Measurements from ENCODE around the gene ULK1.
A peak's percentile ranks its signal among the peaks of the same experiment; 100 is the strongest.
"Not testable (repeated sequence)": the region's sequence is repeated elsewhere in the genome, so short reads cannot be mapped to it uniquely, and the experiment has no call there.

The ULK1 gene

DNA sequence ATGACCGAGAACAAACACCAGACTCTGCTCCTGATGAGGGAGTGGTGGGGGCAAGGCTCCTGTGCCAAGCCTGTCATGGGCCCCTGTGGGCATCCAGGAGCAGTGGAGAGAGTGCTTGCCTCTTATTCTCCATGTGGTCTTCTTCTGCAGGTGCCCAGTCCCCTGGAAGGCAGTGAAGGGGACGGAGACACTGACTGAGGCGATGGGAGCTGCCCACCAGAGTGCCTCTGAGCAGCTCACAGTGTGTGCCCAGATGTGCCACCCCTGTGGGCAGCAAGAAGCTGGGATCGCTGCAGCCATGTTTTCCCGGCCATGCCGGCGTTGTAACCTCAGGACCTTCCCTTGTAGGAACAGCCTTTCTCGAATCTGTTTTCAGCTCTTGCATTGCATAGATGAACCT is 49.0 kb downstream of the ULK1 start:
- DNase-seq (ENCODE audit: low read depth): no peak

- no peak for DNase-seq (ENCODE audit: low read depth)
These were observed 49.5 kb downstream of the ULK1 start for GRCh38 chr12:131943876-131944275.

DNA sequence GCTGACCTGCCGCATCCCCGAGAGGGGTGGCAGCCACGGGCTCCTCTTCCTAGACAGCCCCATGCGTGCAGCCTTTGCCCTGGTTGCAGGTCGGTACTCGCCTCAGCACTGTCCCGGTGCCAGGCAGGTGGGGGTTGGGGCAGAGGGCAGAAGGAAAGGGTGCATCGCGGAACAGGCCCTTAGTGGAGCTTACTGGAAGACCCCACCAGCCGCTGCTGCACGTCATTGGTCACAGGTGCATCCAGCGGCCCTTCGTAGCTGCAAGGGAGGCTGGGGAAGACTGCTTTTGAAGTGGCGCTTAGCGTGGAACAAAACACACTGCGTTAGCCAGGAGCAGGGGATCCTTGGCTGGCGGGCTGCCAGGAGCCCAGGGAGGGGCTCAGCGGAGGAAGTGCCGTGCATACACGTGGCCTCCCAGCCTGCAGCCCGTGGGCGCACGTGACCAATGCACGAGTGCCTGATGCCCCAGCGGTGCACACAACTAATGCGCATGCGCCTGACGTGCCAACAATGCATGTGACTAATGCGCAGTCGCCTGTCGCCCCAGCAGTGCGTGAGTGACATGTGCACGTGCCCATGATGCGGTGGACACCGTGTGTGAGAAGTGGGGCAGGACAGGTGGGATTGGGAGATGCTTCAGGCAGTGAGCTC is 50.3 kb downstream of the ULK1 start:
- no peak for DNase-seq (ENCODE audit: low read depth)

GRCh38 chr12:131946757-131947156 is 52.3 kb downstream of the ULK1 start:
- DNase-seq (ENCODE audit: low read depth): no peak

- no peak for DNase-seq (ENCODE audit: low read depth)
These were observed 53.1 kb downstream of the ULK1 start for GRCh38 chr12:131947482-131948027.

- no peak for DNase-seq (ENCODE audit: low read depth)
These were observed 53.8 kb downstream of the ULK1 start for GRCh38 chr12:131948166-131948712.

- DNase-seq (ENCODE audit: low read depth): not testable (repeated sequence)
These were observed 54.5 kb downstream of the ULK1 start for GRCh38 chr12:131948713-131949430.

DNA sequence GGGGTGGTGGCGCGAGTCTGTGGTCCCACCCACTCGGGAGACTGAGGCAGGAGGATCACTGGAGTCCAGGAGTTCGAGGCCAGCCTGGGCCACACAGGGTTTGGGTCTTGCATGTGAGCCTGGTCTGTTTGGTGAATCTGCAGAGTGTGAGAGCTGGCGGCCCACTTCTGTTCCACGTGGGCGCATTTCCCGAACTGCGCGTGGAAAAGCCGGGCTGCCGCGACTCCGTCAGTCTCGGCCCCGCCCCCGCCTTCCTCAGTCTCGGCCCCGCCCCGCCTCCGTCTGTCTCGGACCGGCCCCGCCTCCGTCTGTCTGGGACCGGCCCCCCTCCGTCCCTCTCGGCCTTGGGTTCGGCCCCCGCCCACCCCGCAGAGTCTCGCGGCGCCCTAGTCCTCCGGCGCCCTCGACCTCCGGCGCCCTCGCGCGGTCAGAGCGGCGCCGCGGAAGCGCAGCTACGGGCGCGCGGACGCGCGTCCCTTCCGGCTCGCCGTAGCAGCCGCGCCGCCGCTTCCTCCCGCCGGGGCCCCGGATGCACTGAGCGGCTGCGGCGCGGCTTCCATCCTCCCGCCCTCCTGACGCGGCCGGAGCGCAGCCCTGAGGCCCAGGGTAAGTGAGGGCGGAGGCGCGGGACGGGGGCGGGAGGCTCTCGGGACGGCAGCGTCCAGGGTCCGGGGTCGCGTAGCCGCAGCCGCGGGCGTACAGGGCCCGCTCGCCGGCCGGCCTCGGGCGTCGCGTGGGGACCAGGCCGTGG is 55.2 kb downstream of the ULK1 start, which contains the start of gene EP400:
TSS of gene EP400 (plus strand) at position 512 of the 751 bp plus-strand sequence. CDS start 10,678 bp downstream, outside the sequence.
- peak; percentile 91 for DNase-seq (ENCODE audit: low read depth)

DNA sequence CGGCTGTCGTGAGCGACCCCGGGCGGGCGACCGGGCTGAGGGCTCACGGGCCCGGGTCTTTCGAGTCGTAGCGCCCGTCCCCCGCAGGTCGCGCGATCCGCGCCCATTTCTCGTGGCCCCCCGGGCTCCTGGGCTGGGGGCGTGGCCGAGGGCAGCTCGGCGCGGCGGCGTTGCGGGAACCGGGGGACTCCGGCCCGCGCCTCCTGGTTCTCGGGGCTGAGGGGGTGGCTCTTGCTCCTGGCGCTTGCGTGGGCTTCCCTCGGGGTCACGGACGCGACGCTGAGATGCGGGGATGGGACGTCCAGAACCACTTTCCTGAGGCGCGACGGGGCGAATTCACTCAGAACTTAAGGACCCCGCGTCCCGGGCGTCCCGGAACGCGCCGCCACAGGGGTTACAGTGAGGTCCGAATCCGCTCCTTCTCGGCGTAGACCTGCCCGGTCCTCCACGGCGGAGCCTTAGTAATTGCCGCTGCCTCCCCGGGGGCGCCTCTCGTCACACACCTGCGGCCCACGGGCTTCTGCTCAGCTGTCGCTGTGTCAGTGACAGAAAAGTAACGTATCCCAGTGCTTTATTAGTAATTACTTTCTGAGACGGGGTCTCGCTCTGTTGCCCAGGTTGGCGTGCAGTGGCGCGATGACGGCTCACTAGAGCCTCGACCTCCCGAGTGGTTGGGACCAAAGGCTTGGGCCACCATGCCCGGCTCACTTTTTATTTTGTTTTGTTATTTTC is 55.9 kb downstream of the ULK1 start:
- DNase-seq (ENCODE audit: low read depth): peak; percentile 14

DNA sequence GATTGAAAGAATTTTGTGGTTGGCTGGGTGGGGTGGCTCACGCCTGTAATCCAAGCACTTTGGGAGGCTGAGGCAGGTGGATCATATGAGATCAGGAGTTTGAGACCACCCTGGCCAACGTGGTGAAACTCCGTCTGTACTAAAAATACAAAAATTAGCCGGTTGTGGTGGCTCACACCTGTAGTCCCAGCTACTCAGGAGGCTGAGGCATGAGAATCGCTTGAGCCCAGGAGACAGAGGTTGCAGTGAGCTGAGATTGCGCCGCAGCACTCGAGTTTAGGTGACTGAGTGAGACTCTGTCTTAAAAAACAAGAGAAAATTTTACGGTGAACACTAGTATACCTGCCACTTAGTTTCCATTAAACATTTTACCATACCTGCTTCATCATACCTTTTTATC is 59.4 kb downstream of the ULK1 start:
- not testable (repeated sequence) for DNase-seq (ENCODE audit: low read depth)

DNA sequence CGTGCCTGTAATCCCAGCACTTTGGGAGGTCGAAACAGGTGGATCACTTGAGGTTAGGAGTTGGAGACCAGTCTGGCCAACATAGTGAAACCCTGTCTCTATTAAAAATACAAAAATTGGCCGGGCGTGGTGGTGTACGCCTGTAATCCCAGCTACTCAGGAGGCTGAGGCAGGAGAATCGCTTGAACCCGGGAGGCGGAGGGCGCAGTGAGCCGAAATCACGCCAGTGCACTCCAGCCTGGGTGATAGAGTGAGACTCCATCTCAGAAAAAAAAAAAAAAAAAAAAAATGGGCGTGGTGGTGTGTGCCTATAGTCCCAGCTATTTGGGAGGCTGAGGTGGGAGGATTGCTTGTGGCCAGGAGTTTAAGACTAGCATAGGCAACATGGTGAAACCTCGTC is 60.0 kb downstream of the ULK1 start:
- not testable (repeated sequence) for DNase-seq (ENCODE audit: low read depth)

DNA sequence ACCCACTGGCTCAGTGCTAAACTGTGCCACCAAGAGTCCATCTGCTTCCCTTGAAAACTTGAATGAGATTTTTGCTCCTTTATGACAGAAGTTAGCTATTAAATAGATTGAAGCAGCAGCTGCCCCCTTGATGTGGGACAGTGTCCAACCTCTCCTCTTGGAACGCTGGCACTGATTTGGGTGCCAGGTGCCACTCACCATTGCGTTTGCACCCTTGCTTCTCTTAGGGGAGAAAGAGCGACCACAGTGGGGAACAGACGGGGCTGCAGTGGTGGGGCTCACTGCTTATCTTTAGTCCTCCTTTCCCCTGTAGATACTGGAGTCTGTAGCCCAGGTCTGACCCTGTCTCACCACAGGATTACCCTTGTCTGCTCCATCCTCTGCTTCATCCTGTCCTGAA is 64.7 kb downstream of the ULK1 start:
- DNase-seq (ENCODE audit: low read depth): no peak

- no peak for DNase-seq (ENCODE audit: low read depth)
These were observed 65.5 kb downstream of the ULK1 start for GRCh38 chr12:131959641-131960589.

DNA sequence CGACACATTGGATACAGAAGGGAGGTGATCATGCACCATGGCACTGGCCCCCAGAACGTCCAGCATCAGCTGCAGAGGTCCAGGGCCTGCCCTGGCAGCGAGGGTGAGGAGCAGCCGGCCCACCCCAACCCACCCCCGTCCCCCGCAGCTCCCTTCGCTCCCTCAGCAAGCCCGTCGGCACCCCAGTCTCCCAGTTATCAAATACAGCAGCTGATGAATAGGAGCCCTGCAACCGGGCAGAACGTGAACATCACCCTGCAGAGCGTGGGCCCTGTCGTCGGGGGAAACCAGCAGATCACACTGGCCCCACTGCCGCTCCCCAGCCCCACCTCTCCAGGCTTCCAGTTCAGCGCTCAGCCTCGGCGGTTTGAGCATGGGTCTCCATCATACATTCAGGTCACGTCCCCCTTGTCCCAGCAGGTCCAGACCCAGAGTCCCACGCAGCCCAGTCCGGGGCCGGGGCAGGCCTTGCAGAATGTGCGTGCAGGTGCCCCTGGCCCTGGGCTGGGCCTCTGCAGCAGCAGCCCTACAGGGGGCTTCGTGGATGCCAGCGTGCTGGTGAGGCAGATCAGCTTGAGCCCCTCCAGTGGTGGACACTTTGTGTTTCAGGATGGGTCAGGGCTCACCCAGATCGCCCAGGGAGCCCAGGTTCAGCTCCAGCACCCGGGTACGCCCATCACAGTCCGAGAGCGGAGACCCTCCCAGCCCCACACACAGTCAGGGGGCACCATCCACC is 66.3 kb downstream of the ULK1 start:
- DNase-seq (ENCODE audit: low read depth): not testable (repeated sequence)

DNA sequence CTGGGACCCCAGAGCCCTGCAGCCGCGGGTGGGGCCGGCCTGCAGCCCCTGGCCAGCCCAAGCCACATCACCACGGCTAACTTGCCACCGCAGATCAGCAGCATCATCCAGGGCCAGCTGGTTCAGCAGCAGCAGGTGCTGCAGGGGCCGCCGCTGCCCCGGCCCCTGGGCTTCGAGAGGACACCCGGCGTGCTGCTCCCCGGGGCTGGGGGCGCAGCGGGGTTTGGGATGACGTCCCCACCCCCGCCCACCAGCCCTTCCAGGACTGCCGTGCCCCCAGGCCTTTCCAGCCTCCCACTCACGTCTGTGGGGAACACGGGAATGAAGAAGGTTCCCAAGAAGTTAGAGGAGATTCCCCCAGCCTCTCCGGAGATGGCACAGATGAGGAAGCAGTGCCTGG is 66.9 kb downstream of the ULK1 start:
- DNase-seq (ENCODE audit: low read depth): not testable (repeated sequence)

DNA sequence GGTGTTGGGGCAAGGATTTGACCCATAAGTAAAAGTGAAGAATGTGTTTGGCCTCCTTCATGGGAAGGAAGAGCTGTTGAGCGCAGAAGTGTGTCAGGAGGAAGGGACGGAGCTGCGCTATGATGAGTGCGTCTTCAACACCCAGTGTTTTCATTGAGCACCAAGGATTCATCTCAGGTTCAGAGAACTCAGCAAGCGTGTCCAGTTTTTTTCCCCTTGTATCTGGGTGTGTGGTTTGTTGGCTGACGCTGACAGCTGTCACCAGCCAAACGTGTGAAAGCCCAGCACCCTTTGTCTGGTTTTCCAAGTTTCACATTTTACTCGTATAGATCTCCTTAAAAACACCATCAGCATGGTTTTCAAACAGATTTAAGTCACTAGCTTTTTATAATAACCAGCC is 67.6 kb downstream of the ULK1 start:
- no peak for DNase-seq (ENCODE audit: low read depth)

DNA sequence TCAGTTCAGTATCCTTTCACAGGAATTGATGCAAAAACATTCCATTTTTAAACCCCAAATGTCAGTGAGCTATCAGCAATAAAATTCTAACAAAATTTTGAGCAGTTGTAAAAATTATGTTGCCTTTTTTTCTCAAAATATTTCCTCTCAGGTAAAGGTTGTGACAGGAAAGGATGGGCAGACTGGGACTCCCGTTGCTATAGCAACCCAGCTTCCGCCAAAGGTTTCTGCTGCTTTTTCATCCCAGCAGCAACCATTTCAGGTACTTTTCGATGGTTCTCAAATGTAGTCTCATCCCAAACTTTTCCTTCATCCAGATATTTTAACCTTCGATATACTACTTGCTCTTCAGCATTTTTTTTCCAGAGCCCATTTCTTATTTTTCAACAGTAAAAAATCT is 69.0 kb downstream of the ULK1 start:
- no peak for DNase-seq (ENCODE audit: low read depth)

- no peak for DNase-seq (ENCODE audit: low read depth)
These were observed 70.7 kb downstream of the ULK1 start for GRCh38 chr12:131965073-131965472.

- no peak for DNase-seq (ENCODE audit: low read depth)
These were observed 76.8 kb downstream of the ULK1 start for GRCh38 chr12:131971226-131971625.
